GM21381 (cell line): ENCODE data around the gene TAC3.
A peak's percentile ranks its signal among the peaks of the same experiment; 100 is the strongest.
"Not testable (repeated sequence)": the region's sequence is repeated elsewhere in the genome, so short reads cannot be mapped to it uniquely, and the experiment has no call there.

Source experiments
- ATAC-seq: cut with Tn5 transposase; IDR thresholded peaks from one replicate; pipeline ENCODE4 v1.9.1; 2021; ENCODE audit warnings: mild to moderate bottlenecking, moderate library complexity; ENCODE audit not compliant: unreplicated experiment

TAC3 gene

GRCh38 chr12:57016348-57016747 lies at the start of gene TAC3:
TSS of gene TAC3 (minus strand) at chr12:57016529. CDS start at chr12:57015797, 732 bp downstream.
- no peak for ATAC-seq

- ATAC-seq: peak; percentile 66
Observed at GRCh38 chr12:57063991-57064685, 47.8 kb upstream of the TAC3 start.

- ATAC-seq: no peak
Observed at GRCh38 chr12:57058454-57058853, 42.1 kb upstream of the TAC3 start.

- no peak for ATAC-seq
Observed at GRCh38 chr12:57057067-57057751, 40.9 kb upstream of the TAC3 start.

GRCh38 chr12:57055824-57056223 lies 39.5 kb upstream of the TAC3 start:
- no peak for ATAC-seq

GRCh38 chr12:57053901-57054300 lies 37.6 kb upstream of the TAC3 start:
- ATAC-seq: not testable (repeated sequence)

GRCh38 chr12:57053146-57053545 lies 36.8 kb upstream of the TAC3 start:
- ATAC-seq: not testable (repeated sequence)

- no peak for ATAC-seq
Observed at GRCh38 chr12:57051011-57051410, 34.7 kb upstream of the TAC3 start.

- no peak for ATAC-seq
Observed at GRCh38 chr12:57049890-57050289, 33.6 kb upstream of the TAC3 start, which contains the start of gene MYO1A. TSS of gene MYO1A (minus strand) at chr12:57050129. CDS start at chr12:57048323, 1,806 bp downstream.

GRCh38 chr12:57049119-57049446 lies 32.8 kb upstream of the TAC3 start:
- no peak for ATAC-seq

GRCh38 chr12:57048423-57049118 lies 32.2 kb upstream of the TAC3 start:
- ATAC-seq: no peak

GRCh38 chr12:57047981-57048380 lies 31.7 kb upstream of the TAC3 start:
- ATAC-seq: no peak

GRCh38 chr12:57046947-57047890 lies 30.9 kb upstream of the TAC3 start:
- ATAC-seq: no peak

GRCh38 chr12:57046086-57046791 lies 29.9 kb upstream of the TAC3 start:
- ATAC-seq: no peak

GRCh38 chr12:57044889-57045288 lies 28.6 kb upstream of the TAC3 start:
- no peak for ATAC-seq

GRCh38 chr12:57044468-57044867 lies 28.1 kb upstream of the TAC3 start:
- ATAC-seq: no peak

GRCh38 chr12:57042695-57043094 lies 26.4 kb upstream of the TAC3 start:
- ATAC-seq: no peak

GRCh38 chr12:57040750-57041149 lies 24.4 kb upstream of the TAC3 start:
- no peak for ATAC-seq

- no peak for ATAC-seq
Observed at GRCh38 chr12:57040211-57040610, 23.9 kb upstream of the TAC3 start.
